Neural progenitor cell (in vitro differentiated cells): ENCODE data around the gene CDCA8. TPM values are rescaled to one million over a fixed set of nuclear protein-coding genes. Genes with fewer than 3 reads are reported as not detected.

ENCODE experiments used
- DNase-seq: peaks from one replicate; pipeline ENCODE4 v3.0.0-alpha.2; 2016; ENCODE audit warnings: low spot score
- H2AFZ ChIP-seq: fragments of 200-600 bp; sonication (generic); replicated peaks from 2 replicates; pipeline ENCODE4 v1.6.1; 2016; ENCODE audit warnings: antibody characterized with exemption
- H3F3A ChIP-seq: fragments of 200-600 bp; sonication (generic); 2 replicates; pipeline ENCODE4 v1.6.1; 2016; ENCODE audit warnings: antibody characterized with exemption, low read depth
- H3K27ac ChIP-seq: fragments of 200-600 bp; sonication (generic); 2 replicates; pipeline ENCODE4 v1.5.1; 2016; ENCODE audit warnings: mild to moderate bottlenecking
- H3K27me3 ChIP-seq: fragments of 200-600 bp; sonication (generic); 2 replicates; pipeline ENCODE4 v1.6.1; 2016; ENCODE audit warnings: mild to moderate bottlenecking, moderate library complexity
- H3K36me3 ChIP-seq: fragments of 200-600 bp; sonication (generic); 2 replicates; pipeline ENCODE4 v1.5.1; 2016
- H3K4me1 ChIP-seq: fragments of 200-600 bp; sonication (generic); 2 replicates; pipeline ENCODE4 v1.6.1; 2016; ENCODE audit warnings: mixed run types
- H3K4me2 ChIP-seq: fragments of 200-600 bp; sonication (generic); 2 replicates; pipeline ENCODE4 v1.6.1; 2016
- H3K4me3 ChIP-seq: fragments of 200-600 bp; sonication (generic); 2 replicates; pipeline ENCODE4 v1.5.1; 2016
- H3K79me2 ChIP-seq: fragments of 200-600 bp; sonication (generic); 2 replicates; pipeline ENCODE4 v1.6.1; 2016; ENCODE audit warnings: low read depth
- H3K9ac ChIP-seq: fragments of 200-600 bp; sonication (generic); 2 replicates; pipeline ENCODE4 v1.6.1; 2016
- H3K9me3 ChIP-seq: fragments of 200-600 bp; sonication (generic); 2 replicates; pipeline ENCODE4 v1.5.1; 2016; ENCODE audit warnings: low read depth
- H4K20me1 ChIP-seq: fragments of 200-600 bp; sonication (generic); 2 replicates; pipeline ENCODE4 v1.6.1; 2016; ENCODE audit warnings: low read depth
- H3K27ac Mint-ChIP-seq: 3 replicates; pipeline ENCODE4 v1.8.0; 2021; ENCODE audit warnings: mixed read lengths
- H3K27me3 Mint-ChIP-seq: 2 replicates; pipeline ENCODE4 v1.8.0; 2022; ENCODE audit warnings: low read depth, mild to moderate bottlenecking, inconsistent platforms, moderate library complexity, mixed read lengths; ENCODE audit not compliant: insufficient read depth
- H3K36me3 Mint-ChIP-seq: 3 replicates; pipeline ENCODE4 v1.8.0; 2021; ENCODE audit warnings: mixed read lengths
- H3K4me1 Mint-ChIP-seq: 3 replicates; pipeline ENCODE4 v1.8.0; 2021; ENCODE audit warnings: mixed read lengths
- H3K4me3 Mint-ChIP-seq: 3 replicates; pipeline ENCODE4 v1.8.0; 2021; ENCODE audit warnings: mild to moderate bottlenecking, moderate library complexity, mixed read lengths
- H3K9me3 Mint-ChIP-seq: 3 replicates; pipeline ENCODE4 v1.8.0; 2020; ENCODE audit warnings: mixed read lengths
- EZH2 ChIP-seq: fragments of 200-600 bp; sonication (generic); IDR thresholded peaks from 2 replicates; pipeline ENCODE4 v1.6.1; 2017; ENCODE audit warnings: antibody characterized with exemption, mild to moderate bottlenecking, moderate library complexity
- EZH2phosphoT487 ChIP-seq: fragments of 200-600 bp; sonication (generic); IDR thresholded peaks from 2 replicates; pipeline ENCODE4 v1.6.1; 2017; ENCODE audit warnings: antibody characterized with exemption
- total RNA-seq: library from RNA; depleted of rRNA; stranded (reverse); fragments of >200 nt; gene quantifications from 2 replicates; pipeline ENCODE4 v1.2.3, GENCODE V29; 2015; ENCODE audit warnings: low replicate concordance
- TF ChIP-seq, protein P1 (sequence below): fragments of 200-600 bp; sonication (generic); IDR thresholded peaks from 2 replicates; pipeline ENCODE4 v1.5.1; 2017; ENCODE audit warnings: antibody characterized with exemption, mild to moderate bottlenecking

Gene CDCA8
- total RNA-seq, 1 donor from 2014 or later: 49.3 TPM

DNA sequence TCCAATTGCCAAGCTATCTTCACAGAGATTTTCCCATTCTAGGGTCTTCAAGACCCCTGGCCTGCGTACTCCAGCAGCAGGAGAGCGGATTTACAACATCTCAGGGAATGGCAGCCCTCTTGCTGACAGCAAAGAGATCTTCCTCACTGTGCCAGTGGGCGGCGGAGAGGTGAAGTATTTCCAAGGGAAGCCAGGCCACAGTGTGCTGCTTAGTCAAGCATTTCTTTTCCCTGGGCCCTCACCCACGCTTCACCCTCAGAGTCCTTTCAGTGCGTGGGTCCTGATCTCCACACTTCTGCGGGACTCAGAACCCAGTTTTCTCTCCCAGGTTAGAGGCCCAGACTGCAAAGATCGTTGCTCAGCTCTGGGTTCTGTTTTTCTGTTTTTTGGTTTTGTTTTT lies 13.1 kb downstream of the CDCA8 start:
- Histone ChIP-seq H3K9me3 (no peaks in the 10 kb centered on the region), H3K4me3 (no peak overlapping the region), H2AFZ (no peak overlapping the region), H4K20me1 (no peaks in the 10 kb centered on the region), H3K27me3 (no peaks in the 10 kb centered on the region), H3K27ac (no peak overlapping the region), H3K4me1 (no peaks in the 10 kb centered on the region), H3F3A (peaks cover 6% of the 10 kb centered on the region), H3K9ac (no peak overlapping the region), H3K36me3 (peaks cover 9% of the 10 kb centered on the region), H3K79me2 (no peaks in the 10 kb centered on the region), H3K4me2 (no peak overlapping the region)
- Mint-ChIP-seq H3K27me3 (no peaks in the 10 kb centered on the region), H3K27ac (no peak overlapping the region), H3K9me3 (no peaks in the 10 kb centered on the region), H3K4me1 (no peaks in the 10 kb centered on the region), H3K4me3 (no peak overlapping the region), H3K36me3 (peaks cover 44% of the 10 kb centered on the region)
- DNase-seq: no peak
- TF ChIP-seq EZH2phosphoT487 (no peak), EZH2 (no peak)
- TF ChIP-seq, protein P1, sequence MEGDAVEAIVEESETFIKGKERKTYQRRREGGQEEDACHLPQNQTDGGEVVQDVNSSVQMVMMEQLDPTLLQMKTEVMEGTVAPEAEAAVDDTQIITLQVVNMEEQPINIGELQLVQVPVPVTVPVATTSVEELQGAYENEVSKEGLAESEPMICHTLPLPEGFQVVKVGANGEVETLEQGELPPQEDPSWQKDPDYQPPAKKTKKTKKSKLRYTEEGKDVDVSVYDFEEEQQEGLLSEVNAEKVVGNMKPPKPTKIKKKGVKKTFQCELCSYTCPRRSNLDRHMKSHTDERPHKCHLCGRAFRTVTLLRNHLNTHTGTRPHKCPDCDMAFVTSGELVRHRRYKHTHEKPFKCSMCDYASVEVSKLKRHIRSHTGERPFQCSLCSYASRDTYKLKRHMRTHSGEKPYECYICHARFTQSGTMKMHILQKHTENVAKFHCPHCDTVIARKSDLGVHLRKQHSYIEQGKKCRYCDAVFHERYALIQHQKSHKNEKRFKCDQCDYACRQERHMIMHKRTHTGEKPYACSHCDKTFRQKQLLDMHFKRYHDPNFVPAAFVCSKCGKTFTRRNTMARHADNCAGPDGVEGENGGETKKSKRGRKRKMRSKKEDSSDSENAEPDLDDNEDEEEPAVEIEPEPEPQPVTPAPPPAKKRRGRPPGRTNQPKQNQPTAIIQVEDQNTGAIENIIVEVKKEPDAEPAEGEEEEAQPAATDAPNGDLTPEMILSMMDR: no peak

DNA sequence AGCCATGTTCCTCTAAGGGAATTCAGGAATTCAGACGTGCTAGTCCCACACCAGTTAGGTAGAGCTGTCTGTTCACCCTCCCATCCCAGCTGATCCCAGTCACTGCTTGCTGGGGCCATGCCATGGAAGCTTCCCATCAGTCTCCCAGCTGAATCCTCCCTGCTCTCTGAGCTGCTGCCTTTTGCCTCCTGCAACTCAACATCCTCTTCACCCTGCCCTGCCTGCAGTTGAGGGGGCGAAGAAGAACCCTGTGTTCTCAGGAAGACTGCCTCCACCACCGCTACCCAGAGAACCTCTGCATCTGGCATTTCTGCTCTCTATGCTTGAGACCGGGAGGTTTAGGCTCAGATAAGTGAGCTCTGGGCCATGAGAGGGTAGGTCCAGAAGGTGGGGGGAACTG lies 16.2 kb downstream of the CDCA8 start:
- Mint-ChIP-seq H3K27ac (no peak overlapping the region), H3K27me3 (no peaks in the 10 kb centered on the region), H3K36me3 (peaks cover 27% of the 10 kb centered on the region), H3K4me3 (no peak overlapping the region), H3K4me1 (no peaks in the 10 kb centered on the region), H3K9me3 (no peaks in the 10 kb centered on the region)
- Histone ChIP-seq H3K9me3 (no peaks in the 10 kb centered on the region), H3K4me1 (no peaks in the 10 kb centered on the region), H3K27ac (no peak overlapping the region), H3K4me3 (no peak overlapping the region), H3F3A (peaks cover 6% of the 10 kb centered on the region), H4K20me1 (no peaks in the 10 kb centered on the region), H3K36me3 (peaks cover 6% of the 10 kb centered on the region), H3K9ac (no peak overlapping the region), H2AFZ (no peak overlapping the region), H3K79me2 (no peaks in the 10 kb centered on the region), H3K27me3 (no peaks in the 10 kb centered on the region), H3K4me2 (no peak overlapping the region)
- TF ChIP-seq EZH2 (no peak), EZH2phosphoT487 (no peak)
- TF ChIP-seq, protein P1: no peak
- DNase-seq: no peak

DNA sequence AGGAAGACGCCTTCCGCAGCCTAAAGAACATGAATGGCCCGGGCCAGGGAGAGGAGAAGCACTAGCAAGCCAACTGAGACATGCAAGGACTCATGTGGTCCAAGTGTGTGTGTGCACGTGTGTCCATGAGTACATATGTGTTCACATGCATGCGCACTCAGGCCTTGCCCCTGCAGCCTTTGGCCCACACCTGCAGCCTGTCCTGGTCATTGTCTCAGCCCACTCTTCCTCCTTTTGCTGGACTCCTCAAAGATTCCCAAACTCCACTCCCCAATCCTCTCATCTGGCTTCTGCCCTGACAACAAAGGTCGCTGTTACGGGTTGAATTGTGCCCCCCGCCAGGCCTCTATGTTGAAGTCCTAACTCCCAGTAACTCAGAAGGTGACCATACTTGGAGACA lies 21.9 kb downstream of the CDCA8 start:
- Mint-ChIP-seq H3K4me3 (no peak overlapping the region), H3K27ac (no peak overlapping the region), H3K27me3 (peaks cover 2% of the 10 kb centered on the region), H3K36me3 (peaks cover 5% of the 10 kb centered on the region), H3K4me1 (no peaks in the 10 kb centered on the region), H3K9me3 (no peaks in the 10 kb centered on the region)
- Histone ChIP-seq H2AFZ (no peak overlapping the region), H3F3A (peaks cover 6% of the 10 kb centered on the region), H3K4me1 (peaks cover 4% of the 10 kb centered on the region), H3K27ac (no peak overlapping the region), H3K79me2 (no peaks in the 10 kb centered on the region), H3K9ac (no peak overlapping the region), H3K27me3 (no peaks in the 10 kb centered on the region), H3K4me3 (no peak overlapping the region), H3K9me3 (no peaks in the 10 kb centered on the region), H3K36me3 (no peaks in the 10 kb centered on the region), H3K4me2 (no peak overlapping the region), H4K20me1 (no peaks in the 10 kb centered on the region)
- DNase-seq: no peak
- TF ChIP-seq, protein P1: no peak
- no peak for TF ChIP-seq EZH2phosphoT487
- no peak for TF ChIP-seq EZH2
